HepG2 (cell line): Measurements from ENCODE around the gene MTHFD1L. TPM values are rescaled to one million over a fixed set of nuclear protein-coding genes. Genes with fewer than 3 reads are reported as not detected.
A peak's percentile ranks its signal among the peaks of the same experiment; 100 is the strongest.

Source experiments
- ELF3 ChIP-seq: IDR thresholded peaks from 2 replicates; pipeline ENCODE4 v1.6.1; 2016; ENCODE audit warnings: missing genetic modification reagents, missing compliant biosample characterization
- HDAC1 ChIP-seq: sonication (generic); formaldehyde crosslinking; IDR thresholded peaks from 2 replicates; pipeline ENCODE4 v1.5.1; 2020; ENCODE audit warnings: mild to moderate bottlenecking, missing genetic modification reagents
- KLF6 ChIP-seq: IDR thresholded peaks from 2 replicates; pipeline ENCODE4 v1.8.0; 2016; ENCODE audit warnings: missing biosample characterization, missing genetic modification reagents
- KLF9 ChIP-seq: IDR thresholded peaks from 2 replicates; pipeline ENCODE4 v1.6.1; 2016; ENCODE audit warnings: low read depth
- MED13 ChIP-seq: sonication (generic); formaldehyde crosslinking; IDR thresholded peaks from 2 replicates; pipeline ENCODE4 v1.5.0; 2020; ENCODE audit warnings: missing genetic modification reagents
- NR2F6 ChIP-seq, 2 experiments: IDR thresholded peaks; 2 replicates each; pipeline ENCODE4 v1.6.1; 2016; ENCODE audit warnings: antibody characterized with exemption in 1 of 2, mild to moderate bottlenecking in 1 of 2
- PBX3 ChIP-seq: sonication (generic); formaldehyde crosslinking; IDR thresholded peaks from 2 replicates; pipeline ENCODE4 v1.8.1; 2023; ENCODE audit warnings: missing genetic modification reagents, inconsistent platforms, borderline replicate concordance
- REST ChIP-seq, 2 experiments: IDR thresholded peaks; 2 replicates each; pipeline ENCODE4 v1.6.1; 2011 to 2012; ENCODE audit warnings: low read length in 2 of 2, borderline replicate concordance in 1 of 2, low read depth in 1 of 2, mild to moderate bottlenecking in 1 of 2, moderate library complexity in 1 of 2
- ZBTB40 ChIP-seq, 2 experiments: fragments of 450-650 bp in 1 of 2; sonication (generic) in 1 of 2; formaldehyde crosslinking in 1 of 2; IDR thresholded peaks; 2 replicates each; pipeline versions ENCODE4 v1.6.1 to v1.8.0; 2016 to 2022; ENCODE audit warnings: antibody characterized with exemption in 1 of 2, mild to moderate bottlenecking in 1 of 2, missing genetic modification reagents in 1 of 2
- ZNF547 ChIP-seq: sonication (generic); formaldehyde crosslinking; IDR thresholded peaks from 2 replicates; pipeline ENCODE4 v1.5.1; 2020; ENCODE audit warnings: mild to moderate bottlenecking, missing genetic modification reagents
- ZSCAN22 ChIP-seq: sonication (generic); formaldehyde crosslinking; IDR thresholded peaks from 2 replicates; pipeline ENCODE4 v1.4.0; 2020; ENCODE audit warnings: mild to moderate bottlenecking, missing genetic modification reagents
- ZSCAN5A ChIP-seq: sonication (generic); formaldehyde crosslinking; IDR thresholded peaks from 2 replicates; pipeline ENCODE4 v1.8.0; 2022; ENCODE audit warnings: mild to moderate bottlenecking, missing genetic modification reagents, borderline replicate concordance
- polyA plus RNA-seq, 8 experiments: library from polyadenylated mRNA; depleted of rRNA in 3 of 8; stranded (reverse) in 7 of 8; unstranded in 1 of 8; fragments of >200 nt; fragmentation: Illumina TruSeq in 4 of 8; extraction: Trizol in 4 of 8; gene quantifications; 2 replicates each; pipeline versions ENCODE4 v1.2.1 to v1.2.3, GENCODE V29; 2011 to 2016; ENCODE audit warnings: low read depth in 4 of 8, missing spikeins in 1 of 8, mixed read lengths in 1 of 8; ENCODE audit not compliant: insufficient read depth in 1 of 8
- total RNA-seq, 5 experiments: library from RNA; depleted of rRNA; stranded (reverse); fragments of >200 nt; fragmentation: Illumina TruSeq; extraction: Trizol; gene quantifications; 2 replicates each; pipeline ENCODE4 v1.2.3, GENCODE V29; 2016; ENCODE audit warnings: low read depth in 1 of 5

The MTHFD1L gene
- total and polyA plus RNA-seq, 2 of the 13 experiments (the other 11 are each of a cell fraction or from before 2014, with no cell fraction given), result 24.0 to 39.6 TPM

- peak; percentile 68 for TF ChIP-seq ZBTB40 (IDR thresholded peaks at IDR 0.05)
- TF ChIP-seq ZBTB40 (CRISPR knock-in tag; IDR thresholded peaks at IDR 0.05), result peak; percentile 99
- TF ChIP-seq NR2F6 (IDR thresholded peaks at IDR 0.05), result peak; percentile 35; the same call in 1 of the 2 replicates
- TF ChIP-seq NR2F6 (CRISPR knock-in tag; IDR thresholded peaks at IDR 0.05), result peak; percentile 34; the same call in 1 of the 2 replicates
- TF ChIP-seq ZSCAN5A (CRISPR knock-in tag), result no peak
- TF ChIP-seq PBX3 (CRISPR knock-in tag), result no peak
- no peak for TF ChIP-seq KLF6
- no peak for TF ChIP-seq REST (IDR thresholded peaks at IDR 0.05; ENCODE audit: borderline replicate concordance in 1 of 2, low read depth in 1 of 2, low read length in 2 of 2)
- peak; percentile 52 for TF ChIP-seq HDAC1 (CRISPR knock-in tag)
- TF ChIP-seq ZSCAN22 (CRISPR knock-in tag), result no peak
- TF ChIP-seq ELF3, result 0 out of 2 replicates have a peak, but pooled peaks have one; percentile 24
- TF ChIP-seq KLF9 (CRISPR knock-in tag), result no peak
- TF ChIP-seq MED13, result no peak
- TF ChIP-seq ZNF547, result 0 out of 2 replicates have a peak, but pooled peaks have one; percentile 5
These were observed 13.1 kb downstream of the MTHFD1L start (continued) for GRCh38 chr6:150878347-150879213.
